Type B pancreatic cell (in vitro differentiated cells): ENCODE results near the gene LYPD1. TPM values are rescaled to one million over a fixed set of nuclear protein-coding genes. Genes with fewer than 3 reads are reported as not detected.

Experiments used
- DNase-seq: peaks from one replicate; pipeline ENCODE4 v3.0.0; 2021; ENCODE audit warnings: mixed read lengths; ENCODE audit not compliant: unreplicated experiment; ENCODE audit errors: extremely low spot score
- H3K27ac Mint-ChIP-seq: 2 replicates; pipeline ENCODE4 v1.8.0; 2021; ENCODE audit warnings: mild to moderate bottlenecking, mixed read lengths
- H3K27me3 Mint-ChIP-seq: 2 replicates; pipeline ENCODE4 v1.8.0; 2021; ENCODE audit warnings: mixed read lengths
- H3K36me3 Mint-ChIP-seq: 2 replicates; pipeline ENCODE4 v1.8.0; 2021; ENCODE audit warnings: mixed read lengths
- H3K4me1 Mint-ChIP-seq: one replicate; pipeline ENCODE4 v1.8.0; 2021; ENCODE audit warnings: mixed read lengths; ENCODE audit not compliant: unreplicated experiment
- H3K4me3 Mint-ChIP-seq: 2 replicates; pipeline ENCODE4 v1.8.0; 2021; ENCODE audit warnings: mild to moderate bottlenecking, mixed read lengths
- H3K9me3 Mint-ChIP-seq: 2 replicates; pipeline ENCODE4 v1.8.0; 2021; ENCODE audit warnings: mixed read lengths
- total RNA-seq: library from RNA; stranded (reverse); gene quantifications from 2 replicates; pipeline ENCODE4 v1.2.1, GENCODE V29; 2021; ENCODE audit warnings: low replicate concordance
- TF ChIP-seq, protein P1 (sequence below): fragments of 200-600 bp; sonication (generic); conservative IDR thresholded peaks from 2 replicates; pipeline ENCODE4 v1.5.0; 2021; ENCODE audit warnings: antibody characterized with exemption, mild to moderate bottlenecking

The LYPD1 gene
- total RNA-seq, 1 donor from 2014 or later: 33.9 TPM

DNA sequence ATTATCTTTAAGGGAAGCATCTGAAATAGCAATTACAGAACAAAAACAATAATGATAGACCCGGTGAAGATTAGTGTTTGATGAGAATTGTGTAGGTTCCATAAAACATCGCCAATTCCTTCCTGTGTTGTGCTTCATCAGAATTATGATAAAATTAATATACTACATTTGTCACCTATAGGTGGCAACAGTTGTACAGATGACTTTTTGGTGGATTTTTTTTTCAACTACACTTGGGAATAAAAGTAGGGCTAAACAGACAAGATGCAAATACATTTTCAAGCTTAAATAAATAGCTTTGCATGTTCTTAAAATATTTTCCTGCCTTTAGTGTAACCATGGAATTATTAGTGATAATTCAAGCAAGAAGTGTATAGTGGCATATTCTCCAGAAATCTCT lies 7.0 kb upstream of the LYPD1 start:
- Mint-ChIP-seq H3K9me3 (no peaks in the 10 kb centered on the region), H3K4me3 (no peak overlapping the region), H3K27me3 (peaks cover 35% of the 10 kb centered on the region), H3K36me3 (no peaks in the 10 kb centered on the region), H3K4me1 (peaks cover 8% of the 10 kb centered on the region), H3K27ac (no peak overlapping the region)
- no peak for DNase-seq
- TF ChIP-seq, protein P1, sequence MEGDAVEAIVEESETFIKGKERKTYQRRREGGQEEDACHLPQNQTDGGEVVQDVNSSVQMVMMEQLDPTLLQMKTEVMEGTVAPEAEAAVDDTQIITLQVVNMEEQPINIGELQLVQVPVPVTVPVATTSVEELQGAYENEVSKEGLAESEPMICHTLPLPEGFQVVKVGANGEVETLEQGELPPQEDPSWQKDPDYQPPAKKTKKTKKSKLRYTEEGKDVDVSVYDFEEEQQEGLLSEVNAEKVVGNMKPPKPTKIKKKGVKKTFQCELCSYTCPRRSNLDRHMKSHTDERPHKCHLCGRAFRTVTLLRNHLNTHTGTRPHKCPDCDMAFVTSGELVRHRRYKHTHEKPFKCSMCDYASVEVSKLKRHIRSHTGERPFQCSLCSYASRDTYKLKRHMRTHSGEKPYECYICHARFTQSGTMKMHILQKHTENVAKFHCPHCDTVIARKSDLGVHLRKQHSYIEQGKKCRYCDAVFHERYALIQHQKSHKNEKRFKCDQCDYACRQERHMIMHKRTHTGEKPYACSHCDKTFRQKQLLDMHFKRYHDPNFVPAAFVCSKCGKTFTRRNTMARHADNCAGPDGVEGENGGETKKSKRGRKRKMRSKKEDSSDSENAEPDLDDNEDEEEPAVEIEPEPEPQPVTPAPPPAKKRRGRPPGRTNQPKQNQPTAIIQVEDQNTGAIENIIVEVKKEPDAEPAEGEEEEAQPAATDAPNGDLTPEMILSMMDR: peak; percentile 34

DNA sequence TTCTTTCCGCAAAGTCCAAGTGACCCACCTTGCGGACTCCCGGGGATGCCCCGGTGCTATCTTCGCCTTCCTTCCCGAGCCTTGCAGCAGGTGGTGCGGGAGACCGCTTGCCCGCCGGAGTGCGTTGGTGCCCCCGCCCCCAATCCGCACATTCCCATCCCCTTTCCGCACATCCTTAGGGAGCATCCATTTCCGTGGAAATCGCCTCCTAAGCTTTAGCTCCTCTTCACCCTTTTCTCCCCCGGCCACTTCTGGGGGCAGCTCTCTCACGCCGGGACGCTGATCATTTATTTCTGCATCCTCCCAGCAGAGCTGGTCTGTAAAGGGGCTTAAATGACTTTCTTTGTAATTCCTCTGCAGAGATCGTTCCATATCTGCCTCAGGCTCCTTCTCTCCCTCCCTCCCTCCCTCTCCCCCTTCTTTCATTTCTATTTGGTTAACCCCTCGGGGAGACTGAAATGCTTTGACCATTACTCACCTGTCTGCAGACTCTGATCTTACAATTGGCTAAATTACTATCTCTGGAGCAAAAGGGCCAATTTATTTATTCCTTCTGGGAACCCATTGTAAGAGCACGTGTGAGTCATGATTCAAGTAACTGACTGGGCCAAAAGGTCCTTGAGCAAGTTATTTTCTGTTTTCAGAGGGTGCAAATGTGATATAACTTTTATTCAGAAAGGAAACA lies 1.3 kb upstream of the LYPD1 start:
- peaks cover 36% of the 10 kb centered on the region for H3K4me1 Mint-ChIP-seq
- peaks cover 65% of the 10 kb centered on the region for H3K27me3 Mint-ChIP-seq
- no peak for DNase-seq
- TF ChIP-seq, protein P1: no peak
- no peaks in the 10 kb centered on the region for H3K36me3 Mint-ChIP-seq
- H3K9me3 Mint-ChIP-seq: no peaks in the 10 kb centered on the region
- peak overlapping the region; percentile 89 for H3K4me3 Mint-ChIP-seq
- H3K27ac Mint-ChIP-seq: peak overlapping the region; percentile 68

DNA sequence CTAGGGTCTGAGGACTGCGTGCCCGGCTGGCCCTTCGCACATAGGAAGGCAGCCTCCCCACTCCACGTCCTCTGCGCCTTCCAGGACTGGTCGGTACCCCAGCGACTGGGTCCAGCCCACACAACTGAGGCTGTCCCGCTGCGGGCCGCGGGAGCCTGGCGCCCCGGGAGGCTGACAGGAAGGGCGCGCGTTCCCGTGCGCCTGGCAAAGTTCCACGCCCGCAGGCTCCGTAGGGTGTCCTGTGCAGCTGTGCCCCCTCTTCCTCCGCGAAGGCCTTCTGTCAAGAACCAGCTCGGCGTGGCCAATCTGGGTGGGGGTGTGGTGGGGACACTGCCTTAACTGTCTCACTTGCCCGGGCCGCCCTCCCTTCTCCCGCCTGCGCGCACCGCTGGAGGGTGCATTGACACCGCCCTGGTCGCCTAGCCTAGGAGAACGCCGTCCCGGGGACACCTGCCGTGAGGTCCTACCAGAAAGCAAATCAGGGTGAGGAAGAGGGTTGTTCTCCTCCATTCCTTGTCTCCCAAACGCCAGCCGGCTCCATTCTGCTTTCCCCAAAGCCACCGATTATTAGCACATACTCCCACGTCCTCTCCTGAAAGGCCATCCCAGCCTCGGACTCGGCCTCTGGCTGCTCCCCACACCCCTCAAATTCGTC lies 618 bp upstream of the LYPD1 start:
- no peaks in the 10 kb centered on the region for H3K9me3 Mint-ChIP-seq
- no peaks in the 10 kb centered on the region for H3K36me3 Mint-ChIP-seq
- DNase-seq: peak; percentile 71
- H3K27me3 Mint-ChIP-seq: peaks cover 69% of the 10 kb centered on the region
- TF ChIP-seq, protein P1: no peak
- peak overlapping the region; percentile 89 for H3K4me3 Mint-ChIP-seq
- peak overlapping the region; percentile 68 for H3K27ac Mint-ChIP-seq
- peaks cover 38% of the 10 kb centered on the region for H3K4me1 Mint-ChIP-seq

DNA sequence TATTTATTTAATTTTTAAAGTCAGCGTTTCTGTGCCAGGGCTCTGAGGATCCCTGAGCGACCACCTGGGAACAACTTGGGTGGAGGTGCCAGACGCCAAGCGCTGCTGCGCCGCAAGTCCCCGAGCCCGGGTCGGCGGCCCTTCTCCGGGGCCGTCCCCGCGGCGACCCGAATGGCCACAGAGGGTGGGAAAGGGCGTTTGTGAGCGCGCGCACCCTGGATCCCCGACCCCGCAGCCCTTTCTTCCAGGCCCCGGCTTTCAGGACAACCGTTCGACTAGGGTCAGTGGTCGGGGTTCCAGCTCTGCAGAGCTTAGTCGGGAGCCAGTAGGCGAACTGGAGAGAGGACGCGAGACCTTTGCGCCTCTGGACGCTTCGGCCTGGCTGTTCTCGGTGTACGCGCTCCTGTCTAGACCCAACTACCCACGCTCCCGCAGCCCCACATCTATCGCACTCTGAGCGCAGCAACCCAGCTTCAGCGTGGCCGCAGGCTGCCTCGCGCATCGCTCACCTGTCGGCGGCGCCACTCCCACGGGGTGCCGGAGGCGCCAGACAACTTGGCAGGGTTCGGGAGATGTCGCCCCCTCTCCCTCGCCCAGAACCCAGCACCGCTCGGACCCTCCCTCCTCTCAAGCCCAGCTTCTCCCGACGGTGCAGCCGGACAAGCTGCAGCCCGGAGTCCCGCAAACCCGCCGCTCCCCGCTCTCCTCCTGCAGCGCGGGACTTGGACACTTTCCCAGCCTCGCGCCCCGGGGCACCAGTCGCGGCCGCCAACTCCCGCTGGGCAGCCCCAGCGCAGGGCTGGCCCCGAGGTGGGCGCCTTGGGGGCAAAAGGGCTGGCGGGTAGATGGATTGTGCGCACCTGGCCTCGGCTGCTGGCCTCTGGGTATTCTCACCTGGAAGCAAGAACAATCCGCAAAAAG lies 758 bp downstream of the LYPD1 start:
- Mint-ChIP-seq H3K9me3 (no peaks in the 10 kb centered on the region), H3K27ac (no peak overlapping the region), H3K4me1 (peaks cover 41% of the 10 kb centered on the region), H3K36me3 (no peaks in the 10 kb centered on the region), H3K27me3 (peaks cover 66% of the 10 kb centered on the region), H3K4me3 (peak overlapping the region; percentile 89)
- TF ChIP-seq, protein P1: no peak
- no peak for DNase-seq

DNA sequence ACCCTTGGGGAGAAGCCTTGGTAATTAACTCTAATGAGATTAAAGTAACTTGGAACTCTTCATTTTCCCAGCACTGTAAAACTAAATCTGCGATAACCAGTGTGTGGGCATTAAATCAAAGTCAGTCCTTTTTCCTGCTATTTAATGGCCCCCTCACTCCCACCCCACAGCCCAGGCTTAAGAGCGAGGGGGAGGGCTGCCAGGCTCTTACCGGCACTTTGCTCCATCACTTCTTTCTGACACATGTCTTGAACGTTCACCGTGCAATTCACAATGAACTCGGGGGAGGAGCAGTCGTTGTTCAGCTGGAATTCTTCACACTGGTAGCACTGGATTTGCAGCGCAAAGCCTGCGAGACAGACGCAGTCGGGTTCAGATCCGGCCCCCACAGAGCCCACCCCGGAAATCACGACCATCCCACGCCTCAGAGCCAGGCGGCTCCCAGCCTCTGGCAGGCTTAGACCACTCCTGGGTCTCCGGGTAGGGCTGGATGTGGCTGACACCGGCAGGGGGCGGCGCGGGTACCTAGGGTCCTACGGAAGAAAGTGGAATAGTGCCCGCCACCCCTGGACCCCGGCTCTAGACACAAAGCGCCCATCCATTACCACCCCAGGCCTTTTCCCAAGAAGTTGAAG lies 1.7 kb downstream of the LYPD1 start:
- H3K4me3 Mint-ChIP-seq: peak overlapping the region; percentile 84
- no peak overlapping the region for H3K27ac Mint-ChIP-seq
- no peaks in the 10 kb centered on the region for H3K9me3 Mint-ChIP-seq
- TF ChIP-seq, protein P1: peak; percentile 71
- peaks cover 46% of the 10 kb centered on the region for H3K4me1 Mint-ChIP-seq
- H3K36me3 Mint-ChIP-seq: no peaks in the 10 kb centered on the region
- peaks cover 62% of the 10 kb centered on the region for H3K27me3 Mint-ChIP-seq
- no peak for DNase-seq
